GM19395 (cell line): ENCODE measurements around the gene MTA1.

Experiments used
- ATAC-seq: cut with Tn5 transposase; IDR thresholded peaks from one replicate; pipeline ENCODE4 v1.9.1; 2021; ENCODE audit warnings: mild to moderate bottlenecking, moderate library complexity; ENCODE audit not compliant: unreplicated experiment

The MTA1 gene

GRCh38 chr14:105386581-105387529 is 32.8 kb upstream of the MTA1 start:
- no peak for ATAC-seq

GRCh38 chr14:105387530-105387922 is 32.1 kb upstream of the MTA1 start:
- ATAC-seq, result no peak

- ATAC-seq, result no peak
Observed at GRCh38 chr14:105388110-105388951, 31.3 kb upstream of the MTA1 start.

GRCh38 chr14:105388976-105389375 is 30.7 kb upstream of the MTA1 start:
- no peak for ATAC-seq

- no peak for ATAC-seq
Observed at GRCh38 chr14:105389534-105389933, 30.1 kb upstream of the MTA1 start.

GRCh38 chr14:105389976-105390848 is 29.4 kb upstream of the MTA1 start:
- ATAC-seq, result no peak

GRCh38 chr14:105390849-105391500 is 28.7 kb upstream of the MTA1 start:
- ATAC-seq, result no peak

GRCh38 chr14:105391541-105391940 is 28.1 kb upstream of the MTA1 start:
- no peak for ATAC-seq

- ATAC-seq, result no peak
Observed at GRCh38 chr14:105392131-105393090, 27.2 kb upstream of the MTA1 start.

- ATAC-seq, result no peak
Observed at GRCh38 chr14:105393151-105393550, 26.5 kb upstream of the MTA1 start.

GRCh38 chr14:105394714-105395537 is 24.7 kb upstream of the MTA1 start:
- ATAC-seq, result no peak

GRCh38 chr14:105395538-105395854 is 24.1 kb upstream of the MTA1 start:
- ATAC-seq, result no peak

- no peak for ATAC-seq
Observed at GRCh38 chr14:105397350-105397931, 22.2 kb upstream of the MTA1 start.

- peak; percentile 67 for ATAC-seq
Observed at GRCh38 chr14:105398044-105398725, 21.4 kb upstream of the MTA1 start, which contains the start of gene TEX22. TEX22 (plus strand) TSS chr14:105398538; CDS start chr14:105399341, 803 bp downstream.

- peak; percentile 43 for ATAC-seq
Observed at GRCh38 chr14:105398726-105399465, 20.7 kb upstream of the MTA1 start.

GRCh38 chr14:105399466-105399775 is 20.2 kb upstream of the MTA1 start:
- no peak for ATAC-seq

GRCh38 chr14:105400016-105400415 is 19.6 kb upstream of the MTA1 start:
- ATAC-seq, result no peak
